Adrenal gland (tissue), 12 donors: ENCODE results near the gene COL16A1. TPM values are rescaled to one million over a fixed set of nuclear protein-coding genes. Genes with fewer than 3 reads are reported as not detected.

Experiments used
- DNase-seq, 7 donors: peaks; one replicate each; pipeline ENCODE4 v3.0.0-alpha.2; 2019 to 2020
- H3K27ac ChIP-seq, 5 donors: fragments of 200-600 bp; sonication (generic) in 4 of 5; 1 replicate in 3 of 5; 2 replicates in 2 of 5; pipeline versions ENCODE4 v1.5.1 to v1.8.0; 2016 to 2020; ENCODE audit warnings: mild to moderate bottlenecking in 1 of 5
- H3K27me3 ChIP-seq: fragments of 200-600 bp; 2 replicates; pipeline ENCODE4 v1.8.0; 2021
- H3K36me3 ChIP-seq, 2 donors: fragments of 200-600 bp; replicated peaks in 1 of 2; 1 replicate in 1 of 2; 2 replicates in 1 of 2; pipeline versions ENCODE4 v1.5.1 to v1.8.0; 2018 to 2022
- H3K4me1 ChIP-seq, 2 donors: fragments of 200-600 bp; replicated peaks in 1 of 2; 1 replicate in 1 of 2; 2 replicates in 1 of 2; pipeline versions ENCODE4 v1.5.1 to v1.8.0; 2018 to 2021
- H3K4me3 ChIP-seq, 4 donors: fragments of 200-600 bp; sonication (generic) in 3 of 4; one replicate each; pipeline ENCODE4 v1.5.1; 2016 to 2018
- H3K9me3 ChIP-seq, 3 donors: fragments of 200-600 bp; sonication (generic) in 1 of 3; replicated peaks in 1 of 3; 1 replicate in 2 of 3; 2 replicates in 1 of 3; pipeline versions ENCODE4 v1.5.1 to v1.8.0; 2016 to 2021
- CTCF ChIP-seq, 6 experiments: fragments of 450-650 bp in 4 of 6; fragments of 200-600 bp in 2 of 6; sonication (generic) in 1 of 6; IDR thresholded peaks; 1 replicate in 5 of 6; 2 replicates in 1 of 6; pipeline versions ENCODE4 v1.5.1 to v1.8.0; 2016 to 2021; ENCODE audit warnings: antibody characterized with exemption in 6 of 6, mild to moderate bottlenecking in 2 of 6, moderate library complexity in 1 of 6
- POLR2A ChIP-seq, 2 donors: fragments of 450-650 bp; IDR thresholded peaks; one replicate each; pipeline ENCODE4 v1.6.1; 2017; ENCODE audit warnings: antibody characterized with exemption in 2 of 2, mild to moderate bottlenecking in 2 of 2, moderate library complexity in 1 of 2
- WGBS, 4 donors: extraction: QIAGEN DNeasy Blood & Tissue Kit in 2 of 4; methylation state at CpG; one replicate each; pipeline versions ENCODE4 v1.1.5 to v1.1.7; 2013 to 2017; 5-methylcytosine and 5-hydroxymethylcytosine counted together
- intact Hi-C, 2 donors: fragments of 100-400 bp; cut with DNase I; formaldehyde crosslinking; loops; one replicate each; pipeline versions ENCODE4 v1.14.1 to v1.15.0; 2022 to 2023
- polyA plus RNA-seq, 3 donors: library from polyadenylated mRNA; stranded (reverse); fragments of 200-250 nt in 2 of 3; fragments of 350-450 nt in 1 of 3; fragmentation: Illumina TruSeq in 1 of 3; extraction: RNeasy Lipid Tissue Mini Kit (QIAGEN cat#74804) in 1 of 3; gene quantifications; one replicate each; pipeline ENCODE4 v1.2.3, GENCODE V29; 2013 to 2014
- total RNA-seq, 9 donors: library from RNA; depleted of rRNA in 4 of 9; stranded (reverse); fragments of >200 nt in 4 of 9; fragments of 120-200 nt in 1 of 9; fragmentation: NEBNext Ultra II Directional in 1 of 9; extraction: Animal tissue kit (Norgen Biotek cat#: 25700) in 1 of 9; gene quantifications; one replicate each; pipeline versions ENCODE4 v1.1.0 to v1.2.4, GENCODE V29; 2013 to 2023
- donor health status: healthy with polysubstance abuse.
- donor health status: Bipolar disorder and iron deficiency.
- donor health status: DM: yes; HTN: yes; CAD: no.
- donor health status: DM: no; HTN: no; CAD: no.
- donor health status: DM: no; HTN: no; CAD: no.
- donor health status: DM: yes; HTN: yes; CAD: no.

COL16A1 gene
- total and polyA plus RNA-seq, 12 donors = 6.1 to 129 (median 26.9) TPM

GRCh38 chr1:31678681-31679080, 25.1 kb downstream of the COL16A1 start:
- DNase-seq = no peak
- intact Hi-C loops = no loop called here
- H3K27me3 ChIP-seq = no peaks in the 10 kb centered on the region
- H3K36me3 ChIP-seq = no peaks in the 10 kb centered on the region
- H3K4me3 ChIP-seq = no peak overlapping the region
- TF ChIP-seq CTCF (IDR thresholded peaks at IDR 0.05) (no peak), POLR2A (IDR thresholded peaks at IDR 0.05) (no peak)
- H3K9me3 ChIP-seq = no peaks in the 10 kb centered on the region
- no peak overlapping the region for H3K27ac ChIP-seq
- H3K4me1 ChIP-seq = no peaks in the 10 kb centered on the region
- 84 to 89% (median 87%) methylated on average over 4 of the region's 4 CpGs for WGBS, 4 donors

GRCh38 chr1:31677949-31678348, 25.9 kb downstream of the COL16A1 start:
- DNase-seq = no peak
- no peaks in the 10 kb centered on the region for H3K9me3 ChIP-seq
- H3K4me3 ChIP-seq = no peak overlapping the region
- 58 to 77% (median 65%) methylated on average over 3 to 6 of the region's 6 CpGs for WGBS, 4 donors
- intact Hi-C loops = no loop called here
- no peaks in the 10 kb centered on the region for H3K27me3 ChIP-seq
- no peak for TF ChIP-seq CTCF (IDR thresholded peaks at IDR 0.05)
- TF ChIP-seq POLR2A (IDR thresholded peaks at IDR 0.05) = no peak
- no peaks in the 10 kb centered on the region for H3K4me1 ChIP-seq
- H3K27ac ChIP-seq = no peak overlapping the region
- H3K36me3 ChIP-seq = no peaks in the 10 kb centered on the region

- TF ChIP-seq CTCF (IDR thresholded peaks at IDR 0.05) (no peak), POLR2A (IDR thresholded peaks at IDR 0.05) (no peak)
- no peak for DNase-seq
- Histone ChIP-seq H3K9me3 (no peaks in the 10 kb centered on the region), H3K27me3 (no peaks in the 10 kb centered on the region), H3K4me1 (no peaks in the 10 kb centered on the region), H3K4me3 (no peak overlapping the region), H3K36me3 (no peaks in the 10 kb centered on the region), H3K27ac (no peak overlapping the region)
- WGBS, 4 donors = 56 to 77% (median 73%) methylated on average over 3 of the region's 3 CpGs
- intact Hi-C loops = no loop called here
These were observed 26.4 kb downstream of the COL16A1 start for GRCh38 chr1:31677401-31677800.

DNA sequence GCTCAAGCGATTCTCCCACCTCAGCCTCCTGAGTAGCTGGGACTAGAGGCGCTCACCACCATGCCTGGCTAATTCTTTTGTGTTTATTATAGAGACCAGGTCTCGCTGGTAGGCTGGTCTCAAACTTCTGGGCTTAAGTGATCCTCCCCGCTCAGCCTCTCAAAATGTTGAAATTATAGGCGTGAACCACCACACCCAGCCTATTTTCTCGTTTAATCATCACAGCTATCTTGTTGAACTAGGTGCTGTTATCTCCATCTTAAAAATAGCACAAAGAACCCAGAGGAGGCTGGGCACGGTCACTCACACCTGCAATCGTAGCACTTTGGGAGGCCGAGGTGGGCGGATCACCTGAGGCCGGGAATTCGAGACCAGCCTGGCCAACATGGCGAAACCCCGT, 28.1 kb downstream of the COL16A1 start:
- H3K9me3 ChIP-seq = no peaks in the 10 kb centered on the region
- H3K36me3 ChIP-seq = no peaks in the 10 kb centered on the region
- H3K4me3 ChIP-seq = no peak overlapping the region
- peaks cover 0 to under 1% of the 10 kb centered on the region in 2 donors for H3K4me1 ChIP-seq
- no peak for TF ChIP-seq POLR2A (IDR thresholded peaks at IDR 0.05)
- no peak for TF ChIP-seq CTCF (IDR thresholded peaks at IDR 0.05)
- H3K27ac ChIP-seq = no peak overlapping the region
- 85 to 92% (median 89%) methylated on average over 14 of the region's 14 CpGs for WGBS, 4 donors
- intact Hi-C loops = no loop called here
- no peak for DNase-seq
- H3K27me3 ChIP-seq = no peaks in the 10 kb centered on the region
